Endothelial cell (in vitro differentiated cells): Measurements from ENCODE around the gene TTC8. TPM values are rescaled to one million over a fixed set of nuclear protein-coding genes. Genes with fewer than 3 reads are reported as not detected.

Experiments
- DNase-seq: peaks from one replicate; pipeline ENCODE4 v3.0.0; 2021; ENCODE audit warnings: low spot score
- H3K27ac Mint-ChIP-seq: one replicate; pipeline ENCODE4 v1.8.0; 2021; ENCODE audit warnings: mixed read lengths, inconsistent platforms; ENCODE audit not compliant: unreplicated experiment
- H3K27me3 Mint-ChIP-seq: one replicate; pipeline ENCODE4 v1.8.0; 2021; ENCODE audit warnings: mild to moderate bottlenecking, moderate library complexity, mixed read lengths, inconsistent platforms; ENCODE audit not compliant: unreplicated experiment
- H3K36me3 Mint-ChIP-seq: one replicate; pipeline ENCODE4 v1.8.0; 2021; ENCODE audit warnings: mild to moderate bottlenecking, low read depth, mixed read lengths, inconsistent platforms; ENCODE audit not compliant: unreplicated experiment
- H3K4me1 Mint-ChIP-seq: one replicate; pipeline ENCODE4 v1.8.0; 2021; ENCODE audit warnings: mild to moderate bottlenecking, mixed read lengths, inconsistent platforms; ENCODE audit not compliant: unreplicated experiment
- H3K4me3 Mint-ChIP-seq: one replicate; pipeline ENCODE4 v1.8.0; 2021; ENCODE audit warnings: mild to moderate bottlenecking, mixed read lengths, inconsistent platforms; ENCODE audit not compliant: unreplicated experiment
- H3K9me3 Mint-ChIP-seq: one replicate; pipeline ENCODE4 v1.8.0; 2021; ENCODE audit warnings: mixed read lengths, inconsistent platforms; ENCODE audit not compliant: unreplicated experiment
- CTCF ChIP-seq: fragments of 200-600 bp; sonication (generic); IDR thresholded peaks from one replicate; pipeline ENCODE4 v1.5.0; 2021; ENCODE audit warnings: antibody characterized with exemption; ENCODE audit not compliant: unreplicated experiment
- total RNA-seq: library from RNA; stranded (reverse); fragmentation: NEBNext Ultra II Directional; extraction: Animal tissue kit (Norgen Biotek cat#: 25700); gene quantifications from one replicate; pipeline ENCODE4 v1.2.1, GENCODE V29; 2021; ENCODE audit not compliant: unreplicated experiment

Gene TTC8
- total RNA-seq, 1 donor from 2014 or later, result 10.0 TPM

GRCh38 chr14:88848571-88848970 is 24.1 kb downstream of the TTC8 start:
- Mint-ChIP-seq H3K4me3 (no peak overlapping the region), H3K9me3 (no peaks in the 10 kb centered on the region), H3K27ac (no peak overlapping the region), H3K36me3 (no peaks in the 10 kb centered on the region), H3K4me1 (no peaks in the 10 kb centered on the region), H3K27me3 (no peaks in the 10 kb centered on the region)
- DNase-seq, result no peak
- TF ChIP-seq CTCF, result no peak

- Mint-ChIP-seq H3K4me1 (no peaks in the 10 kb centered on the region), H3K27me3 (no peaks in the 10 kb centered on the region), H3K36me3 (no peaks in the 10 kb centered on the region), H3K9me3 (no peaks in the 10 kb centered on the region), H3K27ac (no peak overlapping the region), H3K4me3 (no peak overlapping the region)
- no peak for TF ChIP-seq CTCF
- no peak for DNase-seq
These were observed 25.3 kb downstream of the TTC8 start for GRCh38 chr14:88849716-88850115.

- H3K4me1 Mint-ChIP-seq, result no peaks in the 10 kb centered on the region
- H3K9me3 Mint-ChIP-seq, result no peaks in the 10 kb centered on the region
- no peak overlapping the region for H3K4me3 Mint-ChIP-seq
- DNase-seq, result no peak
- no peak overlapping the region for H3K27ac Mint-ChIP-seq
- TF ChIP-seq CTCF, result no peak
- no peaks in the 10 kb centered on the region for H3K36me3 Mint-ChIP-seq
- H3K27me3 Mint-ChIP-seq, result no peaks in the 10 kb centered on the region
These were observed 27.1 kb downstream of the TTC8 start for GRCh38 chr14:88851587-88851986.

- DNase-seq, result no peak
- H3K27ac Mint-ChIP-seq, result no peak overlapping the region
- no peaks in the 10 kb centered on the region for H3K27me3 Mint-ChIP-seq
- H3K4me1 Mint-ChIP-seq, result no peaks in the 10 kb centered on the region
- no peaks in the 10 kb centered on the region for H3K9me3 Mint-ChIP-seq
- H3K36me3 Mint-ChIP-seq, result no peaks in the 10 kb centered on the region
- TF ChIP-seq CTCF, result no peak
- H3K4me3 Mint-ChIP-seq, result no peak overlapping the region
These were observed 28.2 kb downstream of the TTC8 start for GRCh38 chr14:88852632-88853031.

- no peak overlapping the region for H3K27ac Mint-ChIP-seq
- no peak overlapping the region for H3K4me3 Mint-ChIP-seq
- H3K4me1 Mint-ChIP-seq, result no peaks in the 10 kb centered on the region
- TF ChIP-seq CTCF, result no peak
- H3K9me3 Mint-ChIP-seq, result no peaks in the 10 kb centered on the region
- H3K27me3 Mint-ChIP-seq, result no peaks in the 10 kb centered on the region
- H3K36me3 Mint-ChIP-seq, result no peaks in the 10 kb centered on the region
- DNase-seq, result no peak
These were observed 28.7 kb downstream of the TTC8 start for GRCh38 chr14:88853129-88853528.
